ENCODE results near the gene TRERF1.

TRERF1 gene

DNA sequence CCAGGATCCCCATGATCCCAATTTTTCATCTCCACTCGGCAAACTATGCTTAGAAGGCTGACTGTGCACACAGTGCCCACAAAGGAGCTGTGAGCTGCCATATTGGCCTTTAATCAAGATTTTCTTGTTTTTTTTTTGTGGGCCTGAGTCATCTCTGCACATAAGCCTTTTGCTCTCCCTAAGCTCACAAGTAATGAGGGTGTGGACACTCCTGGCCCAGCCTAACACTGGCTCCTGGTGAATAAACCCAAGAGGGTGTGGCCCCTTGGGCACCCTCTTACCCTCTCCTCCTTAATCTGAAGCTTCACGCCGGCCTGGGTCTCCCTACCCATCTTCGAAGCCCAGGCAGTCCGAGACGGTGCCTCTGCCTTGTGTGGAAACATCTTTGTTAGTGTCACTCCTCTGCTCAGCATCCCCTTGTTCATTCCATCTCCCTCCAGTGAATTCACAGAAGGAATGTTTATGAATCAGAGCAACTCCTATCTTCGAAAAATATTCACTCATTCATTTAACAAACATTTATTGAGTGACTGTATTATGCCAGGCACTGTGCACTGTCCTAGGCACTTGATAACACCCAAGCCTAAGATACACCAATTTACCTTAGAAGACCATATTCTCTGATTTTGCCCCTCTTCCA, 211.9 kb downstream of the TRERF1 start:
- DNase-seq, result no peak

- no peak for DNase-seq
Observed at GRCh38 chr6:42239333-42239732, 212.4 kb downstream of the TRERF1 start.

GRCh38 chr6:42237857-42238256, 213.9 kb downstream of the TRERF1 start:
- no peak for DNase-seq

- no peak for DNase-seq
Observed at GRCh38 chr6:42236682-42237473, 214.8 kb downstream of the TRERF1 start.

DNA sequence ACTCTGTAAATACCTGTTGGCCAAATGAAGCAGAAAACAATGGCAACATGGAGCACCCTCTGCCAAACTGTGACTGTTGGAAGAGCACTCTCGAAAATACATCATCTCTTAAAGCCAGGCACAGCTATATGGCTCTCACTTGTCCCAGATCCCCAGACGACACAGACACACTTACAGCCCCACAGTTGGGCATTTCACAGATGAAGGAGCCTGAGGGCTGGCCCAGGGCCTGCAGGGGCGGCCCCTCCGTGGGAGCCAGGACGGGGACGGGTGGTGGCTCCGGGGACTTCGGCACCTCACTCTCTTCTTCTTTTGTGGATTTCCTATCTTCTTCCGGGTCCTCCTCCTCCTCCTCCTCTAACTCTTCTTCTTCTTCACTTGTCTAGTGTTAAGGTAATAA, 215.7 kb downstream of the TRERF1 start:
- DNase-seq, result no peak

GRCh38 chr6:42232035-42232434, 219.7 kb downstream of the TRERF1 start:
- no peak for DNase-seq

- DNase-seq, result no peak
Observed at GRCh38 chr6:42230345-42231321, 221.1 kb downstream of the TRERF1 start.

GRCh38 chr6:42229506-42230119, 222.1 kb downstream of the TRERF1 start:
- no peak for DNase-seq

GRCh38 chr6:42228305-42228704, 223.4 kb downstream of the TRERF1 start:
- DNase-seq, result no peak

DNA sequence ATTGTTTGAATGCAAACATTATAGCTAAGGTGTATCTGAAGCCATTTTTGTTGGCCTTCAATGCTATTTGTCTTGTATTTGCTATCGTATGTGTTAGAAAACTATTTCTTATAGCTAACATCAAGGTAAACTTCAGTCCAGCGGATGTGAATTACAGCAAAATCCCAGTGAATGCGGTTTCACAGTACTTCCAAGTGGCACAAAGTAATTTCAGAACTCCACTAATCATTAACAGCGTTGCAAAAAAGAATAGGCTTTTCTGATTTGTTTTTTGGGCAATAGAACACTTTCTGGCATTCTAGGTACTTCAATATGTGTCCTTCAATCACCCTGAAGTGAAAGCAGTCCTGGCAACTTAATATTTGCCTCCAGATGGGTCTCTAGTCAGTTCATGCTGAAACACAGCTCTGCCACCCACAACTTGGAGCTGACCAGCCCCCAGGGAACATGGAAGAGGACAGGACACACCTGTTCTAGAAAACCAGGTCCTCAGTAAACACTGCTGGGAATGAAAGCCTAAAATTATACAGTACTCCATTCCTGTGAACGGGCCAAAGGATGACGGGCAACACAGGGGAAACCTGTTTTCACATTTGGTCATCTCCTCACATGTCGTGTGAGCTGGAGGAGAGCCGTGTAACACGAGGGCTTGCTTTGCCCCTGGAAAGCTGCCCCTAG, 224.4 kb downstream of the TRERF1 start:
- DNase-seq, result no peak

GRCh38 chr6:42226645-42227143, 225.0 kb downstream of the TRERF1 start:
- no peak for DNase-seq

DNA sequence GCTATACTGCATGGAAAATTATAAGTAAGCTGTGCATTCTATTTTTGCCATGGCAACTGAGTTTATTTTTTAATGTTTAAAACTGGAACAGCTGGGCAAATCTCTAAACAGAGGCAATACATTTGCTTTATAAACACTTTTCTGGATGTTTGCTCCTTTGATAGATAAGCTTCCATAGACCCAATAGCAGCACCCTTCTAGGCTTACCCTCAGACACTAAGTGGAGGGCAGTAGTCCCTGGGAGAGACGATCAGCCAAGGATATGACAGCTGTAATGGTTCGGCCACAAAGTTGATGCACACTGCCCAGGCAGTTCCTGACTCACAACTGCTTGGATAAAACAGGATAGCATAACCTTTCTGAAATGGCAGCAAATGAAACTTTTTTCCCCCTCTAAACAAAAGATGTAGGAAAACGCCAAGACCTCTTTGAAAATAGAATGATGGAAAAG, 225.5 kb downstream of the TRERF1 start:
- no peak for DNase-seq

DNA sequence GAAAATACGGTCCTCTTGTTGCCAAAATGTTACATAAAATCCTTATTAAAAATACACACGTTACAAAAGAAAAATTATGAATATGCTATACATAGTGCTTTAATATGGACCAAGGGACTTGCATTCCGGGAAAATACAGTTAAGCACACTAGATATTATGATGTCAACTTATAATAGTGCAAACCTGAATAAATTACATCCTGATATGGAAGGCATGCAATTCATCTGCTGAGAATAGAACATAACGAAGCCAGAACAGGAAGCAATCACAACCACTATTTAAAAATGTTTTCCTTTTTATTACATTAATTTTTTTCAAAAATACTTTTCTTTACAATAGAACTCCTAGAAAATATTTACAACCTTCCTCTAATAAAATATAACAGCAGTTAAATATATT, 226.3 kb downstream of the TRERF1 start:
- no peak for DNase-seq

GRCh38 chr6:42225029-42225339, 226.7 kb downstream of the TRERF1 start:
- DNase-seq, result no peak

DNA sequence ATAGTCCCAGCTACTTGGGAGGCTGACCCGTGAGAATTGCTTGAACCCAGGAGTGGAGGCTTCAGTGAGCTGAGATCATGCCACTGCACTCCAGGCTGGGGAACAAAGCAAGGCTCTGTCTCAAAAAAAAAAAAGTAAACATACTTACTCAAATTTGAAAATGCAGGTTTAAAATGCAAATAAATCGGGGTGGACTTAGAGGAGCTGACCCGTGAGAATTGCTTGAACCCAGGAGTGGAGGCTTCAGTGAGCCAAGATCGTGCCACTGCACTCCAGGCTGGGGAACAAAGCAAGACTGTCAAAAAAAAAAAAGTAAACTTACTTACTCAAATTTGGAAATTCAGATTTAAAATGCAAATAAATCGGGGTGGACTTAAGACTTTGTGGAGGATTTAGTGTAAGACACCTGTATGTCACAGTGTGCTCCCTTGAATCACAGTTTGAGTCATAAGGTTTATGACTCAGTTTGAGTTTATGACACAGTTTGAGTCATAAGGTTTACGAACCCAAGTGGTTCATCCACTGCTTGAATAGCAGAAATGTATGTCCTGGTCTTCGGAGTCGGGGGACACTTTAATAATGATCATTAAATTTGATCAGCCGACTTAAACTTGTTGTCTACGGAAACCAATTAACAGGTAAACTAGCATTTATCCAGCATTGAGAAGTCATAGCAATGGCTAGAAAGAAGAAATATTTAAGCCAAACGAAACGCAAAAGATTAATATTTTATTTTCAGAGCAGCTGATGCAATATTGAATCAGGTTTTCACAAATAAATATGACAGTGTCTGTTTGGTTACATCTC, 227.3 kb downstream of the TRERF1 start:
- DNase-seq, result no peak

- no peak for DNase-seq
Observed at GRCh38 chr6:42222448-42222847, 229.3 kb downstream of the TRERF1 start.

DNA sequence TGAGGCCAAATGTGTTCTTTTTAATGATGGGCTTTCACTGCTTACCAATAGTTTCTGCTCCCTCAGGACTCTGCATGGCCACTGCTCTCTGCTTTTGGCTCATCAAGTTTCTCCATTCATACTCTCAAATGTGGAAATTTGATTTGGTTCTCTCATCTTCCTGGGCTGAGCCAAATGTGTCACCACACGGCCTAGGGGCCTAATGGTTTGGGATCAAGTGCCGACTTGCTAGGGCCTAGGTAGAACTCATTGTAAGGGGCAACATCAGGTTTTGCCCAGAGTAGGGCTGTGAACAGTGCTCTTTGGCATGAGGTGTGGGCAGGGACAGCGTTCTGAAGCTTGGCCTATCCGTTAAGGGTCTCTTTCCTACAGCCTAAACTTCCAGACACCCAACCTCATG, 230.2 kb downstream of the TRERF1 start:
- no peak for DNase-seq

- no peak for DNase-seq
Observed at GRCh38 chr6:42220807-42221206, 230.9 kb downstream of the TRERF1 start.

DNA sequence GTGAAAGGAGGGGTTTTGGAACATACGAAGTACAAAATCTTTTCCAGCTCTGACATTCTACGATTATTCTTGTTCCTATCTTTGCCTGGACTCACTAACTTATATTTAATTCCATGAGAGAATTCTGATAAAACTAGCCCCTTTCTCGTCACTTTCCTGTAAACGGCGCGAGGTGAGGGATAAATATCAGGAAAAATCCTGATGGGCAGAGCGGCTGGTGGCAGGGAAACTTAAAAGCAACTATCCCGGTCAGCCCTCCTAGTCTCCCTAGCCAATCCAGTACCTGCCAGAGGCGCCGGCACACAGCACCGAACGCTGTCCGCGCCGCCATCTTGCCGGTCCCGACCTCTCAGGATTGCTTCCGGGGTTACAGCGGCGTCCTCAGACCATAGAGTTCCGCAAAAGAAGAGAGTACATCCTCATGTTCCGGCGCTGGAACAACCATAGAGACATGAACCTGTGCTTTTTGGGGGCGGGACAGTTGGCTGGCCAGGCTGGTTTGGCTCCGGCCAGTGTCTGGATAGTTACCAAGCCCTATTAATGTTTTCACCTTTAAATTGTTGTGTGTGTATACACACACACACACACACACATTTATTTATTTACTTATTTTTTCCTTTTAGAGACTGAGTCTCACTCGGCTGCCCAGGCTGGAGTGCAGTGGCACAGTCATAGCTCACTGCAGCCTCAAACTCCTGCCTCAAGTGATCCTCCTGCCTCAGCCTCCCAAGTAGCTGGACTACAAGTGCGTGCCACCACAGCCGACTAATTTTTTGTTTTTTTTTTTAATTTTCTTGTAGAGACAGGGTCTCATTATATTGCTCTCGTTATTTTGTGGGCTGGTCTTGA, 234.0 kb downstream of the TRERF1 start, which contains the start of gene MRPS10:
TSS of gene MRPS10 (minus strand) at position 343 of the 849 bp plus-strand sequence. CDS start at position 331, 12 bp downstream.
- peak; percentile 84 for DNase-seq

- no peak for DNase-seq
Observed at GRCh38 chr6:42217157-42217518, 234.6 kb downstream of the TRERF1 start.
